Inflammatory macrophage treated with lipopolysaccharide for 4 hours (primary cell): ENCODE data around the gene AGR2.
"Not testable (repeated sequence)": the region's sequence is repeated elsewhere in the genome, so short reads cannot be mapped to it uniquely, and the experiment has no call there.

Experiments used
- DNase-seq: peaks from one replicate; pipeline ENCODE4 v3.0.0-alpha.2; 2020

The AGR2 gene

DNA sequence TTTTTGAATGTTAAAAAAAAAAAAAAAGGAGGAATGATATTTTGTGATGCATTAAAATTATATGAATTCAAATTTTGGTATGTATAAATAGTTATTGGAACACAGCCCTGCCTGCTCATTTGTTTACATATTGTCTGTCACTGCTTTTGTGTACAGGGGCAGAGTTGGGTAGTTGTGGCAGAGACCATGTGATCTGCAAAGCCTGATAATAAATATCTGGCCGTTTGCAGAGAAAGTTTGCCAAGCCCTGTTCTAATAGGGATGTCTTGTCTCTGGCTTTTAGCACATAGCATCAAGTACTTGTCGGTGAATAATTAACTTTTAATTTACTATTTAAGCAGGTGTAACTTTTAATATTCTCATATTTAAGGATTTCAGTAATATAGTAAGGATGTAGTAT, 31.5 kb downstream of the AGR2 start:
- no peak for DNase-seq

DNA sequence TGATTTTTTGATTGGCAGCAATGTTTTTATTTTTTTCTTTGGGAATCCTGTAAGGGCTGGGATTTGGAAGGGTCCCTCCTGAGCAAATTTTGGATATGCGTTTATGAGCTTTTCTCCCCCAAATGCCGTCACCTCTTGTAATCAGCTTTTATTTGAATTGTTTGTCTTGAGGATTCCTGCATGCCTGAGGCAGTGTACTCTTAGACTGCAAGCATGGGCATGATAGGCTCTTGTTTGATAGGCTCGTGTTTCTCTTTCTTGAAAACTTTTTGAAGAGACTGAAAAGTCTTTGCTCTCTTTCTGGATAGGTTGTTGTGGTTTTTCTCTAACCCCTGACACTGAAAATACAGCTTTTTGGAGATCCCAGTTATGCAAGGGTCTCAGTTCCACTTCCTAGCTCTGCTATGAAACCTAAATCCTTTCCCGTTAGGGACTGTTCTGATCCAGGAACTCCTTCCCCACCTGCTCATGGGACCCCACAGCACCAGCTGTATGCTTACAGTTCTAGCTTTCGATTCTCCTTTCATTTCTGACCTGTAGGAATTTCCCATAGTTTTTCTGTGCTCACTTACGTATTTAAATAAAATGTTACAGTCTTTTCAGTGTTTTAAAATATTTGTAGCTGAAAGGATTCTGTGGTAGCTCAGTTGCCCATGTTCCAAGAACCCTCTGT, 34.0 kb downstream of the AGR2 start:
- DNase-seq, result peak; percentile 6

DNA sequence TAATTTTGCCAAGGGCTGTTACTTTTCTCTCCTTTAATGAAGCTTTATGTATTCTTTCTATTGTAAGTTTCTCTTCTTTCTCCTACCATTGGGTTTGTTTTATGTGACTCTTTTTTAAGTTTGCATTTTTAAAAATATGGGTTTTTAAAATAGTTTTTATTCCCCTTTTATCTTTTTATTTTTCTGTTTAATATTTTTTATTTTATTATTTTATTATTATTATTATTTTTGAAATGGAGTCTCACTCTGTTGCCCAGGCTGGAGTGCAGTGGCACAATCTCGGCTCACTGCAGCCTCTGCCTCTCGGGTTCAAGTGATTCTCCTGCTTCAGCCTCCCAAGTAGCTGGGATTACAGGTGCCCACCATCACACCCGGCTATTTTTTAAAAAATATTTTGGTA, 34.8 kb downstream of the AGR2 start:
- not testable (repeated sequence) for DNase-seq

DNA sequence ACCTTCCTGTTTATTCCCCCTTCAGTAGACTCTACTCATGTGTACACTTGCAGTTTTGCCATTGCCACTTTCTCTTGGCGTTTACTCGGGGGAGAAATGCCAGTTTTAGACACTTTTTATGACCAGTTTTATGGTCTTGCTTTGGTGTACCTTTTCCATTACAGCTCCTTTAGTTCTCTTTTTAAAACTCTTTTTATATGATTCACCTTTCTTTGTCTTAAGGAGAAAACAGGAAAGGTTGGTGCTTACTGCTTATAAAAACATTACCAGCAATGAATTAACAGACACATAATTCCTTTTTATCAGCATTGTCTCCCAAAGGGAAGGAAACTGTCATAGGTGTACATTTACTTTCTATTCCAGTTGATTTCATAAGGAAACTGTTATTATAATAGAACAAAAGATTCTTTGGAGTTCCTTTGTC, 39.4 kb downstream of the AGR2 start:
- no peak for DNase-seq

DNA sequence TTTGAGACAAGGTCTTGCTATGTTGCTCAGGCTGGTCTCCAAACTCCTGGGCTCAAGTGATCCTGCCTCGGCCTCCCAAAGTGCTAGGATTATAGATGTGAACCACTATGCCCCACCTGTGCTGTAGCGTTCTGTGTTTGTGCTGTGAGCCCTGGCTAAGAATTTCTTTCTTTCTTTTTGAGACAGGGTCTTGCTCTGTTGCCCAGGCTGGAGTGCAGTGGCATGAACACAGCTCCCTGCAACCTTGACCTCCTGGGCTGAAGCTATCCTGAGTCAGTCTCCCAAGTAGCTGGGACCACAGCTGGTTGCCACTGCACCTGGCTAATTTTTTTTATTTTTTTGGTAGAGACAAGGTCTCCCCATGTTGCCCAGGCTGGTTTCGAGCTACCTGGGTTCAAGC, 39.9 kb downstream of the AGR2 start:
- DNase-seq, result no peak

DNA sequence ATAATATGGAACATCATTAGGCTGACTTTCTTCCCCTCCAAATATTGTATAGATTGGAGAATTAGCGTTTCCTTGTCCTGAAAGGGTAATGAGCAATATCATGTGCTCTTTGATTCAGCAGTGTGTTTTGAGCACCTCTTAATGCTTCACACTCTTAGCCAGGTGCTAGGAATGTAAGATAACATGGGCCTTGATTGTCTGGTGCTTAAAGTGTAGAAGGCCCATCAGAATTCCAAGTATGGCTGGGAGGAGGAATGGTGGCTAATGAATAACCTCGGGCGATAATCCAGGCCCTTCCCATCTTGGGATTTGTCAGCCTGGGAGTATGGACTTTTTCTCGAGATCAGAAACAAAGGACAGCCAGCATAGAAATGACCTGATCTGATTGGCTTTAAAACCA, 42.6 kb downstream of the AGR2 start:
- no peak for DNase-seq

DNA sequence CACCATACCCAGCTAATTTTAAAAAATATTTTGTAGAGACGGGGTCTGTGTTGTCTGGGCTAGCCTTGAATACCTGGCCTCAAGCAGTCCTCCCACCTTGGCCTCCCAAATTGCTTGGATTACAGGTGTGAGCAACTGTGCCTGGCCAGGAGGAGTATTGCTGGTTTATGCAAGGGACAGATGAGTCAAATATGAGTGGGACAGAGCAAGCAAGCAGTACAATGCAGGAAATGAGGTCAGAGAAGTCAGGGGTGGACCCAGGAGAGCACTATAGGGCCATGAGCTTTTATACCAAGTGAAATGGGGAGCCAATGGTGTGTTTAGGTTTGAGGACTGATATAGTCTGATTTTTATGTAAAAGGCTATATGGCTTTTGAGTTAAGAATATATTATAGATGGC, 45.0 kb downstream of the AGR2 start:
- DNase-seq, result no peak

DNA sequence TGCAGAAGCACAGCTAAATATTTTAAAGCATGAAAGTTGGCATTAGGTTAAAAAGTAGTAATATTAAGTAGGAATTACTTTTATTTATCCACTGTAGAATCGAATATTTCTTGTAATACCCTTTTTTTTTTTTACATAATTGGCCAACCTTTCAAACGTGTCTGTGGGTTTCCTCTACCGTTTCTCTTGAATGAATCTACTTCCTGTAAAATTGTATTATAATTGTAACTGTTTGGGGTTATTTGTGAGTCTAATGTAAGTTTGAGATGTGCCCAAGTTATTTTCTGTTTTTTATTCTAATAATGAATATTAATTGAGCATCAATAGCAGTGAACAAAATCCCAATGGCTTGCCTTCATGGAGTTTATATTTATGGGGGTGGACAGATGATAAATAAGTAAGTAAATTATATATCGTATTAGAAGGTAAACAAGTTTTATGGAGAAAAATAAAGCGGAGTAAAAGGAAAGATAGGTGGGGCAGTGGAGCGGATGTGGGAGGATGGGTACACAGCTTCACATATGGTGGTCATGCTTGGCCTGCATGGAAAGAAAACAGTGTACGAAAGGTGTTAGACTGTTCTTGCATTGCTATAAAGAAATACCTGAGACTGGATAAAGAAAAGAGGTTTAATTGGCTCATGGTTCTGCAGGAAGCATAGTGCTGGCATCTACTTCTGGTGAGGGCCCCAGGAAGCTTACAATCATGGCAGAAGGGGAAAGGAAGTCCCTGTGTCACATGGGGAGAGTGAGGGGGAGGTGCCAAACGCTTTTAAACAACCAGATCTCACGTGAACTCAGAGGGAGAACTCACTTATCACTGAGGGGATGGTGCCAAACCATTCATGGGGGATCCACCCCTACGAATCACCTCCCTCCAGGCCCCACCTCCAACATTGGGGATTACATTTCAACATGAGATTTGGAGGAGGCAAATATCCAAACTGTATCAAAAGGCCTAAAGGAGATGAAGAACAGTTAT, 45.9 kb downstream of the AGR2 start:
- no peak for DNase-seq

DNA sequence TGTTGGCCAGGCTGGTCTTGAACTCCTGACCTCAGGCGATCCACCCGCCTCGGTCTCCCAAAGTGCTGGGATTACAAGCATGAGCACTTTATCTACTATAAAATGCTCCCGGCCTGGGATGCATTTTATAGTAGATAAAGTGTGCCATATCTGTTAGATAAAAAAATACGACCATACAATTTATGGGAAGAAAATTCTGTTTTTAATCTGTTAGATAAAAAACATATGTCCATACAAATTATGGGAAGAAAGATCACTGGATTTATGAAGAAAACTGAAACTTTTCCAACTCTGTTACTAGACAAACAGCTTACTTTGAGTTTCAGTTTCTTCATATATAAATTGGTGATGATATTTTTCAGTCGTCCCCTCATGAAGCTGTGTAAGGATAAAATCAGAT, 46.8 kb downstream of the AGR2 start:
- DNase-seq, result no peak

DNA sequence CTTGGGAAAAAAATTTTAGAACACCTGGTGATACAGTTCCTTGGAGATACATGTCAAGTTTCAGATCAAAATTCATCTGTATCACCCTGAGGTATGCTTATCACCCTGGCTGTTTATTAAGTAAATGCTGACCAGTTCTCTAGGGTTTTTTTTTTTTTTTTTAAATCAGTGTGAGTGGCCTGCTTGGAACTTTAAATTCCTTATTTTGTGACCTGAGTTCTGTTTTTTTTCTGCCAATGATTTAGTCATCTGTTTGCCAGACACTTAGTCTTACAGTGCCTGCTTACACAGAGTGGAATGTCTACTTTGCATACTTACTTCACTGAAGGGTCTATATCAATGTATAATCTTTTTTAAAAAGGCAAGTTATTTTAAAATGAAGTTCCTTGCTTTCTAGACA, 49.4 kb downstream of the AGR2 start:
- DNase-seq, result peak; percentile 46

DNA sequence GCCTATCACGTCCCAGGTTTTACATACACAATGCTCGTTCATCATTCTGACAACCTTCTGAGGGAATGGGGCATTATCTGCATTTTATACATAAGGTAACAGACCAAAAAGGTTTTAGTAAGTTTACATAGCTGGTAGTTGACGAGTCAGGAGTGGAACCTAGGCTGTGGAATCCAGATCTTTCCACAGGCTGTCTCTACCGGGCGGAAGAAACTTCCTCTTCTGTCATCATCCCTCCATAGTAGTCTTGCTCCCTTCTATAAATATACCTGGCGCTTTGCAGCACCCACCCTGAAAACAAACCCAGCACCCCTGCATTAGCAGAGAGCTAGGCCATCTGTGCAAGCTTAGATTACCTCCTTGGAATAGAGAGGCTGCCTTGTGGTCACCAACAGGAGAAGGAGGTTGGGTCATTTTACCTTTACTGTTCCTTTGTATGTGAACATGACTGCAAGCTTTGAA, 49.9 kb downstream of the AGR2 start:
- no peak for DNase-seq

DNA sequence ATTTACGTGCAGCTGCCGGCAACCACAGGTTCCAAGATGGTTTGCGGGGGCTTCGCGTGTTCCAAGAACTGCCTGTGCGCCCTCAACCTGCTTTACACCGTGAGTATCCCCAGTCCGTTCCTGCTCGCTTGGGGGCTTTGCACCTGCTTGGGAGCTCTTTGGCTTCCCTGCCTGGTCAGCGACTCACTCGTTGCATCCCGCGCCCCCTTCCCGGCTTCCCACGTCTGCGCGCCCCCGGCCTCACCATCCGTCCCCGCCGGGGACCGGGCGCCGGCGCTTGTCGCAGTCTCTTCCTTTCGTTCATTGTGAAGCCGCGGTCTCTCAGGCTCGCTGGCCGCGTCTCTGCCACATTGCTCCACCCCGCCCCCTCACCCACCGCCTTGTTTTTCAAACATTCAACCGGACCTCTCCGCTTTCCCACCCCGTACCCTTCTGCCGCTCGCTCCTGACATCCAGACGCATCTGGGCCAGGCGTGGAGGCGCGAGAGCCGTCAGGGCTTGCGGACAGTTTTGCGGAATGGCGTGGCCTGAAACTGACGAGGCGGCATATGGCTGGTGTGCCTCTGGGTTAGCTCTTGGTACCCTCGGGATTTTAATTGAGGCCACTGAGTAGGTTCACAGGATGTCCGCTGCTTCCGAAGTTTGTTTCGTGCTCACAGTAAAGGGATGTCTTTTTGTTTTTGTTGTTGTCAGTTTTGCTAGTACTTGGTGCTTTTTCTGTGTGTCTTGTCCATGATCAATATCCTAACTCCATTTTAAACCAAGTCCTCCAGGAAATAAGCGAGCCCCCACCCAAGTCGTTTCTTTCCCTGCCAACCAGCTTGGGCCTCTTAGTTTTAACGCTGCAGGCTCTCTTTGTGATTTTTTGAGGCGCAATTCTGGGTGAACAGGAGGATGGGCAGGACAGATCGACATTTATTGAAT, 50.6 kb downstream of the AGR2 start:
- peak; percentile 10 for DNase-seq

DNA sequence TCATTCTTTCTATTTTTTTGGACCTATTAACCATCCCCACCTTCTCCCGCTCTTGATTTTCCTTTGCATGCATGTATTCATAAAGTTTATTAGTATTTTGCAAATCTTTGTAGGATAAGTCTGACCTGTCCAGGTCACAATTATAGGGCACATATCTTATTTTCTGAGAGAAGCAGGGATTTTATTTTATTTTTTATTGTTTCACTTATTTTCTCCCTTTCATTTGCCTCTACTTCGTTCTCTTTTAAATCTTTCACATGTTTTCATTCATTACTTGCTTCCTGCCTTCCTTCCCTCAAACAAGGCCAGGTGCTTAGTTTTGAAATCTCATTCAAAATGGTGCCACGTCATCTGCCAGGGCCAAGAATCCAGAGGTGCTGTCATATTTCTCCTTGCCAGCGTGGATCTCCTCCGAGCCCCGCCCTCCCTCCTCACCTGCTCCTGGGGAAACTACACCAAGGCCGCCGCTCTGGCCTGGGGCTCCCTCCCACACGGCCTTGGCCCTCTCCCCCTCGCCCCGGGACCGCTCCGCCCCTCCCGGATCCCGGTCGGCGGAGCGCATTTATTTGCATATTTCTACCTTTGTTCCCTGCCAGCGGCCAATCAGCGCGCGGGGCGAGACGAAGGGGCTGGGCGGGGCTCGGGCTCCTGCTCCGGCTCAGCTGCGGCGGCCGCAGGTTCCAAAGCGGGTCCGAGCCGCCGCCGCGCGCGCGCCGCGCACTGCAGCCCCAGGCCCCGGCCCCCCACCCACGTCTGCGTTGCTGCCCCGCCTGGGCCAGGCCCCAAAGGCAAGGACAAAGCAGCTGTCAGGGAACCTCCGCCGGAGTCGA, 51.5 kb downstream of the AGR2 start, which contains the start of gene TSPAN13:
TSS of gene TSPAN13 (plus strand) at position 654 of the 830 bp plus-strand sequence. CDS start 213 bp downstream, outside the sequence.
- peak; percentile 39 for DNase-seq

DNA sequence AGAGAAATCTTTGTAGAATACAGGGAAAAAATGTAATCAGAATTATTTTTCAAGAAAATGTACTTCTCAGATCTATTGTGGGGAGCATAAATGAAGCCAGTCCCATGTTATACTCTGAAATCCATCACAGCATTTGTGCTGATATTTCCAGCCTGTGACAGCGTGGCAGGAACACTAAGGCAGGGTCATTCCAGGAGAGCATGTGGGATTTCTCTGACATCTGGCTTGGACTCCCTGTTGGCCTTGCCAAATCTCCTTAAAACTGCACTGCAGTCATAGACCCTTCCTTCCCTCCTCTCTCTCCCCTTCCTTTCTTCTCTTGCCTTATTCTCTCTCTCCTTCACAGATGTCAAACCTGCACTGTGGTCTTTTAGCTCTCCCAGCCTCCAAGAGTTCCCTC, 57.7 kb downstream of the AGR2 start:
- DNase-seq, result no peak

DNA sequence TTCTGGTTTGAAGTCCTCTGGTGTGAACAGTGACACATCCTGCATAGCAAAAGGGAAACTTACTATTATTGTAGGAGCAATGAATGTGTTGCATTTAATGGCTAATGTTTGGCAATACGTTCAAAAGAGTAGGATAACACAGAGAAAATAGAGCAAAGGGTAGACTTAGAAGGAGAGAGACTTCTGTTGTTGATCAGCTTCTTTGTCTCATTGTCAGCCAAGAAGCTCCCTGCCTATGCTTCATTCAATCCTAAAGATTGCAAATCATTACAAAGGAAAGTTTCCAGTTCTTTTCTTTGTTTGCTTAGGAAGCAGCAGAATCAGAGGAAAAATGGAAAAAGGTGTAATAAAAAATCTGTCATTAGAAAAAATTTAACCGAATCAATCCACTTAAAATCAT, 59.2 kb downstream of the AGR2 start:
- no peak for DNase-seq

DNA sequence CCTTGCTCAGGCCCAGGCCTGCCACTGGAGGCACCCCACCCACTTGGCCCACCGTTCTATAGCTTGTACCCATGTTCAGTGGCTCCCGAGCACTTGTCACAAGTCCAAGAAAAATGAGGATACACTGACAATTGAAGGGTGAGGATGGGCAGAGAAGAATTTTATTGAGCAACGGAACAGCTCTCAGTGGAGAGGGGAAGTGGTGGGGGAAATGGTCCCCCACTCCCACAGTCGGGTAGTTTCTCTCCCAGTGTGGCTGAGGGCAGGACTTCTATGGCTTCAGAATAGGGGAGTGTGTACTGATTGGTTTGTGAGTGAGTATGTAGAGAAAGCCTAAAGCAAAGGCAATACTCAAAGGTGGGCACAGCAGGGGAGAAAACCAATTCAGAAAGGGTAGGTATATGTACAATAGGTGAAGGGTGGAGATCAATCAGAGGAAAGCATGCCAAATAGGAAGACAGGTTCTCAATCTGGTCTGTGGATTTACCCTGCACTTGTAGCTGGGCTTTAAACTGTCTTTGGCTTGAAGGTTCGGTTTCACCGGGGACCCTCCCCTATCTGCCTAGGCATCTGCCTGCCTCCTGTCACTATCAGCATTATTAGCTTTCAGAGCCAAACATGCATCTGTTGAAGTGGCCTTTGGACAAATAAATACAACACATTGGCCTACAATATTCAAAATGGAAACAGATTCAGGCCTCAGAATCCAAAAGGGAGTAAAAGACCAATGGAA, 60.1 kb downstream of the AGR2 start:
- DNase-seq, result peak; percentile 7

DNA sequence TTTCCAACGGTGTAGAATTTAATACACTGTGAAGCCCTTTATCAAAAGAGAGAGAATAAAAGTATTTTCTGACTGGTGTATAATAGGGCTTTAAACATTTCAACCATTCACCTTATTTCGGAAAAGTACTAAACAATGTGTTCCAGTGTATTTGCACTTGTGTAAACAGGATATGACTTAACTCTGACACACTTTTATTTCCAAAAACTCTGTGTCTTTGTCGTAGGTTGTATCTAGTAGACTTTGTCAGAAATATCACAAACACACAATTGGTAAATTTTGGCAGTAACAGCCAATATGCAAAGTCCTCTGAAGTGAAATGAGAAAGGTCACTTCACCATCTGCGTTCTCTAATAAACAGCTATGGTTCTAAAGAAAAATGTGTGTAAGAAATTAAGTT, 61.6 kb downstream of the AGR2 start:
- no peak for DNase-seq

DNA sequence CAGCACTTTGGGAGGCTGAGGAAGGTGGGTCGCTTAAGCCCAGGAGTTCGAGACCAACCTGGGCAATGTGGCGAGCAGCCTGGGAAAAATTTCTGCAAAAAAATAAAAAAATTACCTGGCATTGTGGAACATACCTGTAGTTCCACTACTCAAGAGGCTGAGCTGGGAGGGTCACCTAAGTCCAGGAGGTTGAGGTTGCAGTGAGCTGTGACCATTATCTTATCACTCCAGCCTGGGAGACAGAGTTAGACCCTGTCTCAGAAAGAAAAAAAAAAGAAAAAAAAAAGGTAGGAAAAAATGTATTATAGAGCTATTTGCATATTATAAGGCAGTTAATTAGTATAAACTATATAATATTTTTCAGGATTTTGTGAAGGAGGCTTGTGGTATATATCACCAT, 62.3 kb downstream of the AGR2 start:
- DNase-seq, result no peak
